Measurements from ENCODE around the gene TP53I3. TPM values are rescaled to one million over a fixed set of nuclear protein-coding genes. Genes with fewer than 3 reads are reported as not detected.

TP53I3 gene
- total and polyA plus RNA-seq, 3 donors from 2014 or later: 31.3 to 70.4 (median 36.5) TPM

- intact Hi-C loops (cut with DNase I; ENCODE audit: low total_unique reads): no loop called here
- DNase-seq: peak; percentile 92
- H3K27me3 ChIP-seq: no peaks in the 10 kb centered on the region
- peak within 1 kb of the TSS; percentile 84 for H3K4me3 ChIP-seq
- peak within 1 kb of the TSS; percentile 93 to 94 for H3K27ac ChIP-seq
- H3K9me3 ChIP-seq: no peaks in the 10 kb centered on the region
- WGBS, 2 donors: 1% methylated on average over 52 of the region's 103 CpGs; no CpG with 5 or more reads in 1 of the 2 donors
- H3K36me3 ChIP-seq (ENCODE audit: low read depth, missing control alignments): no peaks in the 10 kb centered on the region
- no peak for TF ChIP-seq POLR2A (IDR thresholded peaks at IDR 0.05)
- TF ChIP-seq CTCF (IDR thresholded peaks at IDR 0.05): no peak
- peaks cover 18% of the 10 kb centered on the region for H3K4me1 ChIP-seq
Measured at GRCh38 chr2:24123195-24123921, 38.7 kb upstream of the TP53I3 start, which contains the start of the genes FAM228B and PFN4. Gene FAM228B (plus strand): TSS chr2:24123469. CDS start chr2:24124362, 893 bp downstream. Gene PFN4 (minus strand): TSS chr2:24123334. CDS start chr2:24122535, 799 bp downstream.

- intact Hi-C loops (cut with DNase I; ENCODE audit: low total_unique reads): no loop called here
- Histone ChIP-seq H3K4me1 (peaks cover 18% of the 10 kb centered on the region), H3K4me3 (peak overlapping the region; percentile 84), H3K27me3 (no peaks in the 10 kb centered on the region), H3K9me3 (no peaks in the 10 kb centered on the region), H3K36me3 (ENCODE audit: low read depth, missing control alignments) (no peaks in the 10 kb centered on the region), H3K27ac (peak overlapping the region; percentile 93 to 94)
- 6 to 11% methylated on average over 8 to 15 of the region's 15 CpGs for WGBS, 2 donors
- TF ChIP-seq POLR2A (IDR thresholded peaks at IDR 0.05): no peak
- TF ChIP-seq CTCF (IDR thresholded peaks at IDR 0.05): no peak
- no peak for DNase-seq
Measured at GRCh38 chr2:24122366-24123194, 37.9 kb upstream of the TP53I3 start.

GRCh38 chr2:24121469-24121868, 36.8 kb upstream of the TP53I3 start:
- DNase-seq: no peak
- Histone ChIP-seq H3K9me3 (no peaks in the 10 kb centered on the region), H3K36me3 (ENCODE audit: low read depth, missing control alignments) (no peaks in the 10 kb centered on the region), H3K4me1 (peaks cover 18% of the 10 kb centered on the region), H3K27ac (no peak overlapping the region), H3K4me3 (no peak overlapping the region), H3K27me3 (no peaks in the 10 kb centered on the region)
- no peak for TF ChIP-seq POLR2A (IDR thresholded peaks at IDR 0.05)
- TF ChIP-seq CTCF (IDR thresholded peaks at IDR 0.05): no peak
- WGBS, 2 donors: 57 to 65% methylated on average over 4 of the region's 4 CpGs
- intact Hi-C loops (cut with DNase I; ENCODE audit: low total_unique reads): no loop called here

GRCh38 chr2:24121066-24121465, 36.4 kb upstream of the TP53I3 start:
- DNase-seq: no peak
- H3K27ac ChIP-seq: no peak overlapping the region
- intact Hi-C loops (cut with DNase I; ENCODE audit: low total_unique reads): no loop called here
- H3K27me3 ChIP-seq: no peaks in the 10 kb centered on the region
- H3K4me3 ChIP-seq: no peak overlapping the region
- TF ChIP-seq CTCF (IDR thresholded peaks at IDR 0.05): no peak
- no peak for TF ChIP-seq POLR2A (IDR thresholded peaks at IDR 0.05)
- peaks cover 18% of the 10 kb centered on the region for H3K4me1 ChIP-seq
- H3K36me3 ChIP-seq (ENCODE audit: low read depth, missing control alignments): no peaks in the 10 kb centered on the region
- H3K9me3 ChIP-seq: no peaks in the 10 kb centered on the region
- 55 to 68% methylated on average over 5 of the region's 5 CpGs for WGBS, 2 donors

Data from testis (tissue), 3 donors.